HG03469 (cell line): ENCODE results near the gene NOXO1.

Experiments used
- ATAC-seq: cut with Tn5 transposase; IDR thresholded peaks from one replicate; pipeline ENCODE4 v1.9.1; 2021; ENCODE audit warnings: mild to moderate bottlenecking, moderate library complexity, moderate number of reproducible peaks; ENCODE audit not compliant: unreplicated experiment

Gene NOXO1

DNA sequence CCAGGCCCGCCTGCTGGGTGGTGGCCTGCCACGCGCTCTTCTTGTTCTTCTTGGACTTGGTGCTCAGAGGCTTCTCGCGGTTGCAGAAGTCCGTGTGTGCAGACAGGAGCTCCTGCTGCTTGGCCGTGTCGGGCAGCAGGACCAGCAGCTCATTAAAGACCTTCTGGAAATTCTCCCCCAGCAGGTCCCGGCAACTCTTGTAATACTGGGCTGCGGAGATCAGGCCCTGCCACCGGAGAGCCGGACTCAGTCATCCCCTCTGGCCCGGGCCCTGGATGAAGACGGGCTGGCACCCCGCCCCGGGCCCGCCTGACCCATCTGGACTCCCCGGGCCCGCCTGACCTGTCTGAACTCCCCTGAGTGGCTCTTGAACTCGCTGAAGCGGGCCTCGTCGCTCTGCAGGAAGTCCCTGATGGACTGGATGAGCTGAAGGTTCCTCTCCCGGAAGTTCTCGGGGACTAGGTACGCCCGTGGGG is 17.1 kb upstream of the NOXO1 start:
- no peak for ATAC-seq

DNA sequence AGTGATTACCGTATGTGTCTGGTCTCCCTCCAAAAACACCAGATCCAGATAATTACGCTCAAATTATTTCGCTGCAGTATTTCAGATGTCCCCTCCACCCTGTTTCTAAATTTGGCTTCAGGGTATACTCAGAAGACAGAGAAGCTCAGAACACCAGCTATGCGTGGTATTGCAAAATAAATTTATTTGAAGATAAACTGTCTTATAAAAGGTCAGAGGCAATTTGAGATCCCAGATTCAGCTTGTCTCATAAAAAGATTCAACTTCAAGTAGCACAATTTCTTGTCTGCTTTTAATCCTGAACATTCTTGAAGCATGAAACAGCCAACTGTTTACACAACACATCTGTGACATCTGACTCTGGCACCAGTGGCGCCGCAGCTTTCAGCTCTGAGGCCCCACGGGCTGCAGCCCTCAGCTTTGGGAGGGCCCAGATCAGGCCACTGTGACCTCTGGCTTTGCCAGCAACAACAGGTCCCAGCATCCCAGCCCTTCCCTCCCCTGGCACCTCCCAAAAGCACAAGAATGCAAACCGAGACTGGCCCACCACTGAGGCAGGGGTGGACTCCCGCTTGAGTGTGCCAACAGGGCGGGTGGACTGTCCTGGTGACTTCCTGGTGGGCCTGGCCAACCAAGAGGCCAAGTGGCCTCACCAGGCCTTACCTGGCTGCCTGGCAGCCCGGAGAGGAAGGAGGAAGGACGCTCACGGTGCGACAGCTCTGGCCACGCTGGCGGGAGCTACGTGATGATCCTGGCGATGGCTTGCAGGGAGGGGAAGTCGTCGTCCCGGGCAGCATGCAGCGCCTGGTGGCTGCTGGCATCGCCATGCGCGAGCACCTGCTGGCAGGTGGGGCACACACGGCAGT is 16.5 kb upstream of the NOXO1 start:
- ATAC-seq: no peak

- no peak for ATAC-seq
These were observed 12.5 kb upstream of the NOXO1 start for GRCh38 chr16:1993731-1994131.

GRCh38 chr16:1992704-1993317 is 11.5 kb upstream of the NOXO1 start:
- ATAC-seq: no peak

- ATAC-seq: peak; percentile 28
These were observed 10.9 kb upstream of the NOXO1 start for GRCh38 chr16:1991948-1992703.

DNA sequence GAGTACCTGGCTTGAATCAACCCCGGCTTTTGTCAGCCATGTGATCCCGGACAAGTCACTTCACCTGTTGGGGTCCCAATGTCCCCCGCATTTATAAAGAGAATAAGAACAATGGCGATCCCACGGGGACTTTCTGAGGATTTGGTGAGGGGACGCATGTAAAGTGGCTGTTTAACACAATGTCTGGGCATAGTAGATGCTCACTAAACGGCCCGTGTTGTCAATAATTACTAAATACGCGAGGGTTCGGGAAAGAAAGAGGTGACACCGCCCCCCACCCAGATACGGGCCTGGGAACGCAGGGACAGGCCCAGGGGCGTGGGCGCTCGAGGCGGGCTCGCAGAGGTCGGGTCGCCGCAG is 10.3 kb upstream of the NOXO1 start:
- ATAC-seq: no peak

- no peak for ATAC-seq
These were observed 9.9 kb upstream of the NOXO1 start for GRCh38 chr16:1991135-1991551.

DNA sequence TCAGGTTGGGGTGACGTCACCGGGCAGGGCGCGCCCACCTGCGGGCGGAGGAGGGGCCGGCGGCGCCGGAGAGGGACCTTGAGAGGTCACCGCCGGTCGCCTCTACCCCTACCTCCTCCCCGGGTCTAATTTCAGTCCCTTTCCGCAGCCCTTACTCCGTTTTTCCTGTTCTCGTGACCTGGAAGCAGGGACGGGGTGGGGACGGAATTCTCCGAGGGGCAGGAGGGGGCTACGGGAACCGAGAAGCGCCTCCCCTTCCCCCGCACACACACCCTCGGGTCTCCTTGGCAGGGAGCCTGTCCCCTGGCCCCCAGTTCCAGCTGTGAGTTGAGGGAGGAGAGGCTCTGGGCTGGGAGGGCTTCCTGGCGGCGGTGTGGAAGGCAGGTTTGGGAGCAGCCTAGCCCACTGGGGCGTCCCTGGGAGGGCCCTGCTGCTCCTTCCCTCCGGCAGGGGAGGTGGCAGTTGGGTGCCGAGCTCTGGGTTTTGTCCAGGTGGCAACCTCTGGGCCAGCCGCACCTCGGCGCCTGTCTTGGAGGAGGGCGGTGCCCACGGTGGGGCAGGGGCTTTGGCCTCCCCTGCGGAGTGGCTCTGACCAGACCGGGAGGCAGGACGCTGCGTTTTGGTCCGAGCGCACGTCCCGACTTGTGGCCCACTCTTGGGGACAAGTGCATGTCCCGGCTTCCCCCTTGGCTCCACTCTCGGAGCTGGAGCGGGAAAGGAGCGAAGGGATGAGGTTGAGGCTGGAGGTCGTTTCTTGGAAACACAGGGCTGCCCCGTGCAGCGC is 9.3 kb upstream of the NOXO1 start:
- no peak for ATAC-seq

DNA sequence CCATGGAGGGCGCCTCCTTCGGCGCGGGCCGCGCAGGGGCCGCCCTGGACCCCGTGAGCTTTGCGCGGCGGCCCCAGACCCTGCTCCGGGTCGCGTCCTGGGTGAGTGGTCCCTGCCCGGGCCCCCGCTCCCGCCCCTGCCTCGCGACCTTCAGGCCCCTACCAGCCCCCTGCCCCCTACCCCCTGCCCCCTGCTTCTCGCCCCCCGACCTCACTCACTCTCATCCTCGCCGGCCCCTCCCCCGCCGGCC is 8.8 kb upstream of the NOXO1 start:
- ATAC-seq: no peak

- no peak for ATAC-seq
These were observed 8.2 kb upstream of the NOXO1 start, which contains the start of gene SYNGR3 for GRCh38 chr16:1989209-1990100. TSS of gene SYNGR3 (plus strand) at chr16:1989970. CDS start at chr16:1990103, 133 bp downstream.

GRCh38 chr16:1987198-1987597 is 5.9 kb upstream of the NOXO1 start:
- no peak for ATAC-seq

- ATAC-seq: no peak
These were observed 4.3 kb upstream of the NOXO1 start for GRCh38 chr16:1985466-1986150.

- ATAC-seq: peak; percentile 2
These were observed 3.3 kb upstream of the NOXO1 start for GRCh38 chr16:1984347-1985225.

DNA sequence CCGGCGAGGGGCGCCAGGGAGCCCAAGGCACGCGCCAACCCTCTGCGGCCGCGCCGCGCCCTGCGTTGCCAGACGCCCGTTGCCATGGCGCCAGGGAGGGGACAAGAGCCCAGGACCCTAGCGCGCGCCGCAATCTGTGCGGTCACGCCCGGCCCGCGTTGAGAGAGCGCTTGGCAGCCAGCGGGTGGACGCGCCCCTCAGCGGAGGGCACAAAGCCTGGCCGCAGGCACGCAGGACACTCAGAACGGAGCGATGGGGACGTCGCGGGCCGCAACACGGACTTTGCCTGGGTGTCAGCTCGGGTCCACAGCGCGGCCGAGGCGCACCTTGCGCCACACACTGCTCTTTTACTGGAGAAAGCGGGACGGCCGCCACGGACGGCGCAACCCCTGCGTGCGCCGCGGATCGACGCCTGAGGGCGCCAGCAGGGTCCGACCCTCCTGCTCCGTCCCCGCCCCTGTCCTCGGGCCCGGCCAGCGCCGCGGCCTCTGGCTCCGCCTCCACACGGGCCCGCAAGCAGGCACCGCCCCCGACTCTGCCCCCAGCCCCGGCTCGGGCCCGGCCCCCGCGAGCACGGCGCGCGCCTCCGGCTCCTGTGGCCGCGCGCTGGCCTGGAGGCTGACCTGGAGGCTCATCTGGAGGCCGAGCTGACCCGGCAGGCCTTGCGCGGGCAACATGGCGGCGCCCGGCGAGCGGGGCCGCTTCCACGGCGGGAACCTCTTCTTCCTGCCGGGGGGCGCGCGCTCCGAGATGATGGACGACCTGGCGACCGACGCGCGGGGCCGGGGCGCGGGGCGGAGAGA is 2.5 kb upstream of the NOXO1 start, which contains the start of gene GFER:
Gene GFER, plus strand, starts transcription at position 650 of the 803 bp plus-strand sequence. Its CDS starts 26 bp downstream, at position 676.
- ATAC-seq: peak; percentile 38

DNA sequence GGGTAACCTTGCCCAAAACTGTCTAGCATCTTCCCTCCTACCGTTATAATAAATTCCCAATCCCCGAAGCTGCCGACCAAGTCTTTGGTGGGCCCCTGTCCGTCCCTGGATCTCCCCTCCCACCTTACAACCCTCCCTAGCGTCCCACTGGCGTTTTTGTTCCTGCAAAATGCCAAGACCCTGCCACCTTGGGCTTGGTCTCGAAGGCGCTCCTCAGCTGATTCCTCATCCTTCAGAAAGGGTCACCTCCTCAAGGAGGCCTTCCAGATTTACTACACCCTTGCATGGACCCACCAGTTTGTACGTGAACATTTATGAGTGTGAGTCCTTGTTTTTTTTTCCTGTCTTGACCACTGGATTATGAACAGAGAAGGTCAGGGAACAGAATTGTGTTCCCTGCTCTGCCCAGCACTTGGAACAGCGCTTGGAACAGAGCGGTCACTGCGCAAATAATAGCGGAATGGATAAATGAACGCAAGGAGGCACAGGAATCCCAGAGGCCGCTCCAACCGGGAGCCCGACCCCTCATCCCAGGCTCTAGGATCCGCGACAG is 1.8 kb upstream of the NOXO1 start:
- no peak for ATAC-seq

GRCh38 chr16:1982013-1982433 is 754 bp upstream of the NOXO1 start:
- ATAC-seq: no peak

- ATAC-seq: no peak
These were observed 540 bp downstream of the NOXO1 start for GRCh38 chr16:1980770-1981087.
